ENCODE data around the gene CCDC24. TPM values are rescaled to one million over a fixed set of nuclear protein-coding genes. Genes with fewer than 3 reads are reported as not detected.

Gene CCDC24
- total and polyA plus RNA-seq, 9 of the 15 experiments (the other 6 are each of a cell fraction or from before 2014, with no cell fraction given) = 0.31 to 4.5 (median 1.5) TPM

DNA sequence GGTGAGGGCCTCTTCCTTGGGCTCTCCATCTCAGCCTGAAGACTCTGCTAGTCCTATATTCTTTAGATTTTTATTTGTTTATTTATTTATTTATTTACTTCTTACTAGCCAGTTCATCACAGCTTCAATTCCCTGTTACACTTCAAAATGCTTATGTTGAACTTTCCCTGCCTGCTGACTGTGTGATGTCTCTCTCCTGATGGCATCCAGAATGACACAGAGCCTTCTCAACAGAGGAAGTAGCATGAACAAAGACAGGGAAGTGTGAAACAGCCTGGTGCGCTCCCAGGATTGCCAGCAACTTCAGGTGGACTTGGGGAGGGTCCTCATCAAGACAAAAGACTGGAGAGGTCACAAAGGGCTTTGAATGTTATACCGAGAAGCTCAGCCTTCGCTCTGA, 49.0 kb upstream of the CCDC24 start:
- Histone ChIP-seq H3K4me1 (replicated peaks in 1 of 2; ENCODE audit: control insufficient read depth in 2 of 2, insufficient read depth in 2 of 2, low read length in 2 of 2) (peaks cover 6 to 17% of the 10 kb centered on the region in 2 experiments; a peak in 4 of 5 replicates), H3K9me3 (replicated peaks; ENCODE audit: control insufficient read depth, insufficient read depth, low read depth, low read length) (no peaks in the 10 kb centered on the region), H3K79me2 (ENCODE audit: control insufficient read depth, insufficient read depth, low read length) (peaks cover 21% of the 10 kb centered on the region), H3K27me3 (ENCODE audit: control insufficient read depth in 2 of 2, insufficient read depth in 2 of 2, low read length in 2 of 2) (no peaks in the 10 kb centered on the region), H3K27ac (ENCODE audit: extremely low read depth, low read depth, low read length) (no peak overlapping the region; the same call in 2 of the 3 replicates), H2AFZ (ENCODE audit: low read depth, low read length) (no peak overlapping the region), H3K9me1 (ENCODE audit: control insufficient read depth, insufficient read depth, low read length) (peaks cover 4% of the 10 kb centered on the region), H3K4me2 (ENCODE audit: insufficient read depth, low read length) (no peak overlapping the region), H3K9ac (ENCODE audit: insufficient read depth in 1 of 2, low read depth in 2 of 2, low read length in 2 of 2) (peak overlapping the region in 1 of 2 experiments; percentile 8; a peak in 1 of 4 replicates), H3K36me3 (ENCODE audit: control insufficient read depth, insufficient read depth, low read length) (peaks cover 6% of the 10 kb centered on the region; the same call in 2 of the 3 replicates), H4K20me1 (replicated peaks; ENCODE audit: control insufficient read depth, insufficient read depth, low read length) (no peaks in the 10 kb centered on the region), H3K4me3 (no peak overlapping the region)
- no TSS peak for BruUV-seq (replicated peaks)
- WGBS (ENCODE audit: insufficient coverage, low coverage, missing lambda C conversion rate) = 88% methylated on average over 3 of the region's 3 CpGs
- no peak for ATAC-seq
- POLR2A ChIA-PET = interaction anchor here (0.6 to 1.2 kb wide), 4 partner anchors 10 to 715 kb away, joined by 3 to 4 read pairs (median 4); partner anchors contain the start of gene ST3GAL3
- in situ Hi-C loops (cut with MboI) (no loop called here), intact Hi-C loops (cut with micrococcal nuclease) (no loop called here)
- DNase-seq (ENCODE audit: extremely low read depth in 1 of 4, low spot score in 3 of 4) = no peak
- no peak for TF ChIP-seq BRF1 (IDR thresholded peaks at IDR 0.05; ENCODE audit: borderline replicate concordance, extremely low read depth, insufficient read length)
- TF ChIP-seq ZNF644 (tag; IDR thresholded peaks at IDR 0.05; ENCODE audit: low read depth) = no peak
- TF ChIP-seq ZNF217 (CRISPR knock-in tag; IDR thresholded peaks at IDR 0.05) = no peak
- TF ChIP-seq DPF2 (IDR thresholded peaks at IDR 0.05) = no peak
- no peak for TF ChIP-seq ZNF436 (CRISPR knock-in tag; IDR thresholded peaks at IDR 0.05)
- TF ChIP-seq DACH1 (IDR thresholded peaks at IDR 0.05; ENCODE audit: partially characterized antibody) = no peak
- no peak for TF ChIP-seq ZNF239 (CRISPR knock-in tag; IDR thresholded peaks at IDR 0.05)
- TF ChIP-seq ZKSCAN3 (CRISPR knock-in tag; IDR thresholded peaks at IDR 0.05) = no peak
- TF ChIP-seq, protein P1, sequence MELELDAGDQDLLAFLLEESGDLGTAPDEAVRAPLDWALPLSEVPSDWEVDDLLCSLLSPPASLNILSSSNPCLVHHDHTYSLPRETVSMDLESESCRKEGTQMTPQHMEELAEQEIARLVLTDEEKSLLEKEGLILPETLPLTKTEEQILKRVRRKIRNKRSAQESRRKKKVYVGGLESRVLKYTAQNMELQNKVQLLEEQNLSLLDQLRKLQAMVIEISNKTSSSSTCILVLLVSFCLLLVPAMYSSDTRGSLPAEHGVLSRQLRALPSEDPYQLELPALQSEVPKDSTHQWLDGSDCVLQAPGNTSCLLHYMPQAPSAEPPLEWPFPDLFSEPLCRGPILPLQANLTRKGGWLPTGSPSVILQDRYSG (tag; conservative IDR thresholded peaks at IDR 0.05; ENCODE audit: low read depth) = no peak
- no peak for FAIRE-seq
- CTCF ChIA-PET (ENCODE audit: low intra/inter-chr PET ratio) = no interaction called here
